GM18517 (cell line): ENCODE results near the gene NXN.
"Not testable (repeated sequence)": the region's sequence is repeated elsewhere in the genome, so short reads cannot be mapped to it uniquely, and the experiment has no call there.

Source experiments
- ATAC-seq: cut with Tn5 transposase; IDR thresholded peaks from one replicate; pipeline ENCODE4 v1.9.1; 2021; ENCODE audit warnings: mild to moderate bottlenecking, moderate library complexity; ENCODE audit not compliant: unreplicated experiment

The NXN gene

GRCh38 chr17:838486-838885, 141.1 kb downstream of the NXN start:
- no peak for ATAC-seq

DNA sequence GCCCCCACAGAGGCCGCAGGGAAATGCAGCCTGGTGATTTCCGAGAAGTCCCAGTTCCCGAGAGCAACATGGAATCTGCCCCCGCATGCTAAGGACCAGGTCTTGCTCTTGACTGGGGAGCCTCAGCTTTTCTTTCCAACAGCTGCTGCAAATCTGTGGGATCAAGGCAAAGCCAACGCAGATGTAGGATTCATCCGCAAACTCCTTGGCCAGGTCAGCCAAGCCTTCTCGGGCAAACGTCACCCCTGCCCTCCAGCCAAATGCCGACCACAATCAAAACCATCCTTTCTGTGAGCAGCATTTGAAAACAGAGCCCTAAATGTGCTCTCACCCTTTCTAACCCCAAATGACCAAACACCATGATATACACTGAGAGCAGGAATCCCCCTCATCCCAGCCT, 143.4 kb downstream of the NXN start:
- no peak for ATAC-seq

- not testable (repeated sequence) for ATAC-seq
Observed at GRCh38 chr17:835721-836120, 143.9 kb downstream of the NXN start.

GRCh38 chr17:835263-835662, 144.3 kb downstream of the NXN start:
- no peak for ATAC-seq

DNA sequence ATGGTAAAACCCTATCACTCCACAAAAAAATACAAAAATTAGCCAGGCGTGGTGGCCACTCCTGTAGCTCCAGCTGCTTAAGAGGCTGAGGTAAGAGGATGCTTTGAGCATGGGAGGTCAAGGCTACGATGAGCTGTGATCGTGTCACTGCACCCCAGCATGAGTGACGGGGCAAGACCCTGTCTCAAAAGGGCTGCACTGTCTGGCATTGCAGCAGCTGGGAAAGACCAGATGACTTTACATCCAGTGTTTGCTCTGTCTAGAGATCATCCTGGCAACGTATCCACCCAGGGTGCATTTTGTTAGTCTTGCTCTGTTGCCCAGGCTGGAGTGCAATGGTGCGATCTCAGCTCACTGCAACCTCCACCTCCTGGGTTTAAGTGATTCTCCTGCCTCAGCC, 145.4 kb downstream of the NXN start:
- ATAC-seq, result no peak

GRCh38 chr17:830950-831349, 148.6 kb downstream of the NXN start:
- ATAC-seq, result no peak

DNA sequence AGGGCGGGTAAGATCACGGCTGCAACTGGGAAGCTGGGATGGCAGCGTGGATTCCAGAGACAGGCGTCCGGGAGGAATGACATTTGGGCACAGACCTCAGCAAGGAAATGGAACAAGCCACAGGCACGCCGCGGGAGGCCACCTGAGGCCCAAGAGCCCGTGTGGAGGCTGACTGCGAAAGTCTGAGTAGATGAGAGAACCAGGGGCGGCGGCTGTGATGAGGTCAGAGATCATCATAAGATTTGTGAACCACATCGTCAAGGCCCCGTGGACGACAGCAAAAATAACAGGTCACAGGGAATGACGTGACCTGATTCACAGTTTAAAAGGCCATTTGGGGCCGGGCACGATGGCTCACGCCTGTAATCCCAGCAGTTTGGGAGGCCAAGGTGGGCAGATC, 149.2 kb downstream of the NXN start:
- ATAC-seq, result no peak

DNA sequence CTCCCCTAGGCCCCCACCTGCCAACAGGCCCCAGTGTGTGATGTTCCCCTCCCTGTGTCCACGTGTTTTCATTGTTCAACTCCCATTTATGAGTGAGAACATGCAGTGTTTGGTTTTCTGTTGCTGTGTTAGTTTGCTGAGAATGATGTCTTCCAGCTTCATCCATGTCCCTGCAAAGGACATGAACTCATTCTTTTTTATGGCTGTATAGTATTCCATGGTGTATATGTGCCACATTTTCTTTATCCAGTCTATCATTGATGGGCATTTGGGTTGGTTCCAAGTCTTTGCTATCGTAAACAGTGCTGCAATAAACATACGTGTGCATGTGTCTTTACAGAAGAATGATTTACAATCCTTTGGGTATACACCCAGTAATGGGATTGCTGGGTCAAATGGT, 150.0 kb downstream of the NXN start:
- ATAC-seq, result not testable (repeated sequence)

GRCh38 chr17:828761-829160, 150.8 kb downstream of the NXN start:
- no peak for ATAC-seq

GRCh38 chr17:826778-827177, 152.8 kb downstream of the NXN start:
- ATAC-seq, result no peak

DNA sequence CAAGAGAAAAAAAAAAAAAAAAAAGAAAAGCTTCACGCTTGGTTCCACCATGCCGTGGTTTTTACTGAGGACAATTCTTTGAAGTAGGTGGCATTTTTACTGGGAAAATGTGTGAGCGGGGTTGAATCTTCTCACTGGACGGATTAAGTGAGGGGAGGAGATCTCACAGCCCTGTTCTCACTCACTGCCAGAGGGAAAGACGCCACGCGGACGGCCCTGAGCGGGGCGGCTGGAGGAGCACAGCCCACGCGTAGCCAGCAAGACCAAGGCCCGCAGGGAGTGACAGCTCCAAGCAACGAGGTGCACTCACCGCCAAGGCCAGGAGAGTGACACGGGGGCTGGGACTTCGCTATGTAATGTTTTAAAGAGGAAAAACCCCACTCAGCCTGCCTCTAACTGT, 154.4 kb downstream of the NXN start:
- ATAC-seq, result no peak

- no peak for ATAC-seq
Observed at GRCh38 chr17:824378-824777, 155.2 kb downstream of the NXN start.

DNA sequence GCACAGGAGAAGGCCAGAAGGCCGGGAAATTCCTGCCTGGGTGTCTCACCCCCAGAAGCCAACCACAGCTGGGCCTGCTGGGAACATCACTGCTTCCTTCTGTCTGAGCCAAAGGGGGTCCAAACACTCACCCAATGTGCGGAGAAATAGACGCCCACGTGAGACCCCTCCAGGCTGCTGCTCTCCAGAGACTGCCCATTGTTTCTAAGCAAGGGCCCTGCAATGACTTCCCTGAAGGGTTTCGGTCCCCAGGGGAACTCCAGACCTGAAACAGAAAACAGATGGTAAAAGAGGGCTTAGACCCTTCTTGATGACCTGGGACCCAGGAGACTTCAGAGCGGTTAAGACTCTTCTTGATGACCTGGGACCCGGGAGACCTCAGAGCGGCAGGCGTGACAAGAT, 156.1 kb downstream of the NXN start:
- no peak for ATAC-seq

GRCh38 chr17:819251-819650, 160.3 kb downstream of the NXN start:
- no peak for ATAC-seq

- ATAC-seq, result no peak
Observed at GRCh38 chr17:814371-814770, 165.2 kb downstream of the NXN start.

DNA sequence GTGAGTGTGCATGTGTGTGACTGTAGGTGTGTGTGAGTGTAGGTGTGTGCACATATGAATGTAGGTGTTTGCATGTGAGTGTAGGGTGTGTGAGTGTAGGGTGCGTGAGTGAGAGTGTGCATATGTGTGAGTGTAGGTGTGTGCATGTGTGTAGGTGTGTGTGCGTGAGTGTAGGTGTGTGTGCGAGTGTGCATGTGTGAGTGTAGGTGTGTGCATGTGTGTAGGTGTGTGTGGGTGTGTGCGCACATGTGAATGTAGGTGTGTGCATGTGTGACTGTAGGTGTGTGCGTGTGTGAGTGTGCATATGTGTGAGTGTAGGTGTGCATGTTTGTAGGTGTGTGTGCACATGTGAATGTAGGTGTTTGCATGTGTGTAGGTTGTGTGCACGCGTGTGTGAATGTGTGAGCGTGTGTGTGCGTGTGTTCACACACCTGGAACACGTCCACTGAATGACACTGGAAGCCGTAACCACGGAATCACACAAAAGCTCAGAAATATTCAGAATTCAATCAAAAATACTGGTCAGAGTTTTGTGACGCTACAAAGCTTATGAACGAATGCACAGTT, 166.9 kb downstream of the NXN start:
- ATAC-seq, result no peak

DNA sequence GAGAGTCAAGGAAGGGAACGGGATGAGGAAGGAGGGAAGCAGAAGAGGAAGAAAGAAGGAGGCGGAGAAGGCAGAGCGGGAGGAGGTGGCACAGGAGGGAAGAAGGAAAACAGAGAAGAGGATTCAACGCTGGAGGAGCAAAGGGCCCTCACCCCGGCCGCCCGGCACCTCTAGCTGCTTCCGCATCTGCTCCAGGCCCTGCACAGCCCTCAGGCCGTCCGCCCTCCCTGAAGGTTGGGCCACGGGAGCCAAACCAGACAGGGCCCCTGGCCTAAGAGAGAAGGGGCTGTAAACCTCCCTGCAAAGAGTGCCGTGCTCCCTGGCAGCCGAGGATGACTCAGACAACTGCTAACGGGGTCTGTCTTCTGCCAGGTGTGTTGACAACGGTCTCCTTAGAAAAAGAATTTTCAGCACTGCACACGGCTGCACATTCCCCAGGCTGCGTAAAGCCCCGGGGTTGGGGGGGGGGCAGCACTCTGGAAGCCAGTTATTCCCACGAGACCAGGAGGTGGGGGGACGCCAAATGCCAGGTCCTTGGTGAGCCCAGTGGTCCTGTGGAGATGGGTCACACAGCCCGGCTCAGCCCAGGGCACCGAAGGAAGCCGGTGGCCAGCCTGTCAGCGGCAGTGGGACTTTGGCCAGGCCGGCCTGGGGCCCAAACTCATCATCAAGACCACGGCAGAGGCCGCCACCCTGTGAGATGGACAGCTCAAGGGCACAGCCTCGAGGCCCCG, 168.4 kb downstream of the NXN start:
- no peak for ATAC-seq

GRCh38 chr17:807523-808294, 171.9 kb downstream of the NXN start:
- ATAC-seq, result no peak

- ATAC-seq, result no peak
Observed at GRCh38 chr17:806781-807522, 172.6 kb downstream of the NXN start.

GRCh38 chr17:806346-806745, 173.2 kb downstream of the NXN start:
- no peak for ATAC-seq

GRCh38 chr17:805886-806285, 173.7 kb downstream of the NXN start:
- ATAC-seq, result not testable (repeated sequence)
